NB4 (cell line): ENCODE results near the gene WDR73.
A peak's percentile ranks its signal among the peaks of the same experiment; 100 is the strongest.

Source experiments
- POLR2A ChIP-seq: IDR thresholded peaks from 2 replicates; pipeline ENCODE4 v1.6.1; 2011; ENCODE audit warnings: mild to moderate bottlenecking; ENCODE audit not compliant: insufficient read length; ENCODE audit errors: extremely low read depth
- TF ChIP-seq, protein P1 (sequence below): IDR thresholded peaks from 2 replicates; pipeline ENCODE4 v1.6.1; 2011; ENCODE audit warnings: low read depth, low read length
- TF ChIP-seq, protein P2 (sequence below): IDR thresholded peaks from one replicate; pipeline ENCODE4 v1.5.1; 2012; ENCODE audit warnings: low read depth, low read length

DNA sequence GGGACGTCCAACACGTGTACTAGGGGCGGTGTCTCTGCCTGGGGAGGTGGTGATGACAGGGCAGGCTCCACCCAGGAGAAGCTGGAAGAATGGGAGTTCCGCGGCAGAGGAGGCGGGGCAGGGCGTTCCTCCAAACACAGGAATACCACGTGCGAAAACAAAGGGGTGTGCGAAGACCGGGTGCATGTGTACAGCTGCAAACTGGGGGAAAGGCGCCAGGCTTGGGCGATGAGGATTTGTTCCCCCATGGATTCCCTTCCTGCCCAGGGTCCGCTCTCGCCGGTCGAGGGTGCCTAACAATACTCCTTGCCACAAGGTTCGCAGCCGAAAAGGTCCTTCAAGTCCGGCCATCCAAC, 53.8 kb downstream of the WDR73 start:
- TF ChIP-seq, protein P1, sequence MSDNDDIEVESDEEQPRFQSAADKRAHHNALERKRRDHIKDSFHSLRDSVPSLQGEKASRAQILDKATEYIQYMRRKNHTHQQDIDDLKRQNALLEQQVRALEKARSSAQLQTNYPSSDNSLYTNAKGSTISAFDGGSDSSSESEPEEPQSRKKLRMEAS, result peak; percentile 98
- TF ChIP-seq, protein P2, sequence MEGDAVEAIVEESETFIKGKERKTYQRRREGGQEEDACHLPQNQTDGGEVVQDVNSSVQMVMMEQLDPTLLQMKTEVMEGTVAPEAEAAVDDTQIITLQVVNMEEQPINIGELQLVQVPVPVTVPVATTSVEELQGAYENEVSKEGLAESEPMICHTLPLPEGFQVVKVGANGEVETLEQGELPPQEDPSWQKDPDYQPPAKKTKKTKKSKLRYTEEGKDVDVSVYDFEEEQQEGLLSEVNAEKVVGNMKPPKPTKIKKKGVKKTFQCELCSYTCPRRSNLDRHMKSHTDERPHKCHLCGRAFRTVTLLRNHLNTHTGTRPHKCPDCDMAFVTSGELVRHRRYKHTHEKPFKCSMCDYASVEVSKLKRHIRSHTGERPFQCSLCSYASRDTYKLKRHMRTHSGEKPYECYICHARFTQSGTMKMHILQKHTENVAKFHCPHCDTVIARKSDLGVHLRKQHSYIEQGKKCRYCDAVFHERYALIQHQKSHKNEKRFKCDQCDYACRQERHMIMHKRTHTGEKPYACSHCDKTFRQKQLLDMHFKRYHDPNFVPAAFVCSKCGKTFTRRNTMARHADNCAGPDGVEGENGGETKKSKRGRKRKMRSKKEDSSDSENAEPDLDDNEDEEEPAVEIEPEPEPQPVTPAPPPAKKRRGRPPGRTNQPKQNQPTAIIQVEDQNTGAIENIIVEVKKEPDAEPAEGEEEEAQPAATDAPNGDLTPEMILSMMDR, result no peak
- no peak for TF ChIP-seq POLR2A
